Superior temporal gyrus (tissue), 1 donor: ENCODE measurements around the gene DPF1.

ENCODE experiments used
- DNase-seq: peaks from one replicate; pipeline ENCODE4 v3.0.0-alpha.2; 2016; ENCODE audit errors: extremely low spot score

The DPF1 gene

DNA sequence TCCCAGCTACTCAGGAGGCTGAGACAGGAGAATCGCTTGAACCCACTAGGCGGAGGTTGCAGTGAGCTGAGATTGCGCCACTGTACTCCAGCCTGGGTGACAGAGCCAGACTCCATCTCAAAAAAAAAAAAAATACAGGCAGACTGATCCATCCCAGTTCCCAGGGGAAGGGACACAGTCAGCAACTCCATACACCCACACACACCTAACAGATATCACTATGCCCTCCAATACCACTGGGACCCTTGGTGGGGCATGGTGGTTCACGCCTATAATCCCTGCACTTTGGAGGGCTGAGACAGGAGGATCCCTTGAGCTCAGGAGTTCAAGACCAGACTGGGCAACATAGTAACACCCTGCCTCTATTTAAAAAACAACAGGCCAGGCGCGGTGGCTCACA lies 2.6 kb downstream of the DPF1 start:
- no peak for DNase-seq

DNA sequence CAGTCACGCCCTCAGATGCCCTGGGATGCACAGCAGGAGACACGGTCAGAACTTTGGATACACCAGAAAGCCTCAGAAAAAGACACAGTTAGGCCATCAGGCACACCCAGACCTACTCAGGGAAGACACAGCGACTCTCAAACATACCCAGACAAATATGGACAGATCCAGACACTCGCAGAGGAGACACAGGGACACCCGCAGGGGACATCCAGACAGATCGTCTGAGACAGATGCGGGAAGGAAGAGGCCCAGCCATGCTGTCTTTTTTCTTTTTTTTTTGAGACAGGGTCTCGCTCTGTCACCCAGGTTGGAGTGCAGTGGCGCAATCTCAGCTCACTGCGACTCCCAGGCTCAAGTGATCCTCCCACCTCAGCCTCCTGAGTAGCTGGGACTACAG lies 4.8 kb downstream of the DPF1 start:
- DNase-seq = no peak

DNA sequence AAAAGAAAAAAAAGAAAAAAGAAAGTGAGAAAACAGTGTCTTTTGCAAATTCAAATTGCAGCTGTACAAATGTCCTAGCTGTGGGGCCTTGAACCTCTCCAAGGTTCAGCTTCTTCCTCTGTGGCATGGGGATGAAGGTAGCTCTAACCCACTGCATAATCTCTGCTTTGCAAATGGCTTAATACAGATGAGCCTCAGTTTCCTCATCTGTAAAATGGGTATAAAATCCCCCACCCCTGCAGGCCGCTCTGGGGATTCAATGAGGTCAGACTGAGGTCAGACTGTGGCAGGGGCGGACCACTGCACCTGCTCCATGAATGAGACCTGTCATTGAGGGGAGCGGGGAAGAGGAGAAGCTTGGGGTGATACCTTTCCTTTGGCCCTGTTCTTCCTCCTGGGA lies 5.8 kb downstream of the DPF1 start:
- no peak for DNase-seq

DNA sequence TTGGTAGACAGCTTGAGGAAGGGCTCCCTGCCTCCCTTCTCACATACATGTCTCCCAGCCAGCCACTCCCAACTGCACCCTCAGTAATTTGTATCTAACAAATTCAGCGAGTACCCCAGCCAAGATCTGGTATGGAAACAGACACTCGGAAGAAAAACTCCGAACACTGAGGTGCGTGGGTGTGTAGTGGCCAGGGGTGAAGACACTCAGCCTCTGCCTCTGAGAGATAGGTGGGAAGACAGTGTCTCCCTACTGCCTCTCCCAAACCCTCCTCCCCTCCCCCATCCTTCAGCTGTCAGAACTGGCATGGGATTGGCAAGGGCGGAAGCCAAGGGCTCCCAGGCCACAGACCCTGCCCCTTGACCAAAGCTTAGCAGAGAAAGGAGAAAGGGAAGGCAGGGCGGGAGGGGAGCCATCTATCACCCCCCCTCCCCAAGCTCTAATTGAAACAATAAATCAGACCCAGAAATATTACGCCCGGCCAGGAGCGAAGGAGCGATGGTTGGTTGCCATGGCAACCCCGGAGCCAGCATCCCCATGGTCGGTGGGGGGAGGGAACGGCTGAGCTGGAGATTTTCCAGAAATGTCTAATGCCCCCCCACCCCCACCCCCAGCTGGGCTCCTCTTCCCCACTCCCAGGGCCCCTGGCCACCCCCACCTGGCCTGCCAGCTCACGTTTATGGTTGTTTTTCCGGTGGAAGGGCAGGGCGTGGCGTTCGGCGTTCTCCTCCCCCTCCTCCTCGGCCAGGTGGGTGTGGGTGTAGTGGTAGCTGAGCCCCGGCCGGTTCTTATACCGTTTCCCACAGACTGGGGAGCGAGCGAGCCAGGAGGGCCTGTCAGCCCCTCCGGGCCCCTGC lies 7.0 kb downstream of the DPF1 start:
- DNase-seq = no peak

DNA sequence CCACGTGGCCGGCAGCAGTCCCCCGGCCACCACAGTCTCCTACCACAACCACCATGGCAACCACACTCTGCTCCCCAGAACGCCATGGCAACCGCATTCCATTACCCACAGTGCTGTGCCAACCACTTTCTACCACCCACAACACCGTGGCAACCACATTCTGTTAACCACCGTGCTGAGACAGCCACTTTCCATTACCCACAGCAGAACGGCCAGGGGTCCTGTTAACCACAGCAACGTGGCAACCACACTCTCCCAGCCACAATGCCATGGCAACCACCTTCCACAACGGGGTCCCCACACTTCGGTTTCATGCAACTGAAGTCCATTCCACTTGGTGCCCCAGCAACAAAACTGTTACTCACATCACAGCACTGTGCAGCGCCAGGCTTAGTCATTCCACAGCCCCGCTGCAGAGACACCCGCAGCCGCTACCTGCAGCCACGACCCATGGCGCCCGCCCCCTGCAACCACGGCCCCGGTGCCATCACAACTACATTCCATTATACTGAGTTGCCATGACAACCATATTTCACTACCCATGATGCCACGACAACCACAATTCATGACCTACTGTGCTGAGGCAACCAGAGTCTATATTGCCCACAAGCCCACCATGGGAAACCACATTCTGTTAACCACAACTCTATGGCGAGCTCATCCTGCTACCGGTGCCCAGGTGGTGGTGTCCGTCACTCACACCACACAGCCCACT lies 10.0 kb downstream of the DPF1 start:
- DNase-seq = peak; percentile 57

DNA sequence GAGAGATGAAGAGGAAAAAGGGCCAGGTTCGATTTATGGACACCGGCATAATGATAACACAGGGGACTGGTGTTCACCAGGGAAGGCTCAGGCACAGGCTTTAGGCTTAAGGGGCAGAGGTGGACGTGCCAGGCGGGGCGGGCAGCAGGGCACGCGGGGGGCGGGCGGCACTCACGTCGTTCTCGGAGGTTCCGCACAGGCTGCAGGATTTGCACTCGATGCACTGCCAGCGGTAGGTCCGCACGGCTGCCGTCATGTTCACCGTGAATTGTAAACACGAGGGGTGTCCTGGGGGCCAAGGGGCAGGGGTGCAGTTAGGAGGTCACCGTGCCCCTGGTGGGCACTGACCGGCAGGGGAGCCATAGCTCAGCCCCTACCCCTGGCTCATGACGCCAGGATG lies 10.6 kb downstream of the DPF1 start:
- no peak for DNase-seq

DNA sequence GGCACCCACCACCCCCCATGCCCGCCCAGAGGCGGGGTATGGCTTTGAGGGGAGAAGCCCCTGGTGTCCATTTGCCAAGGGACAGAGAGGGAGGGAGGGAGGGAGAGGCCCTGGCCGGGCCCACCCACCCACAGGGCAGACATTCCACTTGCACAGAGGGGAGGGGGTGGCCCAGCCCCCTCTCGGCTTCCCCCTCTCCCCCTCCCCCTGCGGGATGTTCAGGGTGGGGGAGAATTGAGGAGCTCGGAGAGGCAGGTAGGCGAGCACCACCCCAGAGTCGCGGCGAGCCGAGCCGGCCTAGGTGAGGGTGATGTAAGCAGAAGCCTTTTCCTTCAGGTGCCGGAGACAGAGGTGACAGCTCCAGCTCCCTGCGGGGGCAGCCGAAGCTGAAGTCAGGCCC lies 12.3 kb downstream of the DPF1 start:
- DNase-seq = no peak

DNA sequence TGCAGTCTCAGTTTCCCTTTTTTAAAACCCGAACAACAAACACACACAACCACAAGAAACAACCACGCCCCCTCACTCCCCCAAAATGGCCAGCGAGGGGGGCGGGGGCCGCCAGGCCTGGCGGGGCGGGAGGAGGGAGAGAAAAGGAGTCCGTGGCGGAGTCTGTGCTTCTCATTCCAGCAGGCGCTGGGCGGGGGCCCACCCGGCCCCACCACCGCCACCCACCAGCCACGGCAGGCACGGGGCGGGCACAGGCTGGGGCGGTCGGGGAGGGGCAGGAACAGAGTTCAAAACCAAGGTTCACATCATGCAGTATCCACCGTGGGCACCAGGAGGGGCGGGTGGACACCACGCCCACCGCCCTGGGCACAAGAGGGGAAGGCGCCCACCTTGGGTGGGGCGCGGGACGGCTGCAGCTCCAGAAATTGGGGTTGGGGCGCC lies 12.9 kb downstream of the DPF1 start:
- no peak for DNase-seq

DNA sequence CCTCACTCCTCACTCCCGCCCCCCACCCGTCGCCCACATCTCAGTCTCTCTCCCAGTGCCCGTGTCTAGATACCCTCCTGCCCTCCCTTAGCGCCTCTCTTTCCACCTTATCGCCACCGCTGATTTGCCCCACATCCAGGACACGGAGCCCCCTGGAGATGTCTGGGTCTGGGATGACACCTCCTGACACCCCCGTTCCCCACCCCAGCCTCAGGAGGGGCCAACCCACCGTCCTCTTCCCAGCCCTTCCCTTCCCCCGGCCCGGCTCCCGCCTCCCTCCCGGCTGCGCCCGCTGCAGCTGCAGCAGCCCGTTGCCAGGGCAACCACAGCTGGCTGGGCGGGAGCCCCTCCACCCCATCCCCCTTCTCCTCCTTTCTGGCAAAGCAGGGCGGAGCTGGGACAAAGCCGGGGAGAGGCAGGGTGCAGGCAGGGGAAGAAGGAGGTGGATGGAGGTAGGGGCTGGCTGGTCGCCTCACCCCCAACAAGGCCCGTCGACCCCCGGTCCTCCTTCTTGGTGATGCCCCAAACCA lies 13.5 kb downstream of the DPF1 start:
- DNase-seq = peak; percentile 72

DNA sequence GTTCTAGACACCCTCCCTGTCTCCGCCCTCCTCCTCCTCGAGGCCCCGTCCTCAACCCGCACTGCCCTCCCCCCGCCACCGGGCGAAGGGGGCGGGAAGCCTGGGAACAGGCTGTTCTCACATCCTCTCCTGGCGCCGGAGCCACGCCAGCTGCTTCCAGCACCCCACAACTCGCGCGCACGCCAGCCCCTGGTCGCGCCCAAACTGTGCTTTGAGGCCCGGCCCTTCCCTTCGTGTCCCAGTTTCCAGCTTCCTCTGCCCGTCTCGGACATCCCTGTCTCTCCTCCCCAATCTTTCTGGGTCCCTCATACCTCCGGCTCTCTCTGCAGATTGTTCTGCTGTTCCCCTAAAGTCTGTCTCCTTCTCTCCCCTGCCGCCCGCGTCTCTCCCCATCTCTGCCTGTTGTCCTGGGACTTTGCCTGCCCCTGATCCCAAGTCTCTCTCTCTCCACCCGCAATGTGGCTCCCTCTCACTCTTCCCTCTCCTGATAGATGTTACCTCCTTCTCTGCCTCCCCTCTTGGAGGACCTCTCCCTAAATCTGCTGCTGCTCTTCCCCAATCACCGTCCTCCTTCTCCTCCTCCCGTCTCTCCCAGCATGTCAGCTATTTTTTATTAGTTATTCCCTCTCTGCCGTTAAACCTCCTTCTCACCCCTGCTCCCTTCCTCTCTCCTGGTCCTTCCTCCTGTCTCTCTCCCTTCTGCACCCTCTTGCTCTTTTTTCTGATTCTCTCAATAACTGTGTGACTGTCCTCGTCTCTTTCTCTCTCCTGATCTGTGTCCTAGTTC lies 14.2 kb downstream of the DPF1 start:
- DNase-seq = peak; percentile 81

DNA sequence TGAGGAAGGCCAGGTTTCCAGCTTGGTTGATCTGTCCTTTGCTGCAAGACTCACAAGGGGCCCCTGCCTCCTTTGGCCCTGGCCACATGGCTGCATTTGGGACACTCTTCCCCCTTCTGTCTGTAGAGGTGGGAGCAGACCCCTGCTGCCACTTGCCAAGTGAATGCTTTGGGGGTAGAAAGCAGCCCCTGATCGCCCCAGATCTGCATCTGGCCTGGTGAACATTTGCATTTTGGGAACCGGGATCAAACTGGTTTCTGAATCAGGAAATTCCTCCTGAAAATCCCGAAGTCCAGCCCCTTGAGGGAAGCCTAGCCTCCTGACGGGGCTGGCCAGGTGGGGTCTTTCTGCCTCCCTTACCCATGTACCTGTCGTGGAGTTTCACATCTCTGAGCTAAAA lies 14.9 kb downstream of the DPF1 start:
- no peak for DNase-seq

DNA sequence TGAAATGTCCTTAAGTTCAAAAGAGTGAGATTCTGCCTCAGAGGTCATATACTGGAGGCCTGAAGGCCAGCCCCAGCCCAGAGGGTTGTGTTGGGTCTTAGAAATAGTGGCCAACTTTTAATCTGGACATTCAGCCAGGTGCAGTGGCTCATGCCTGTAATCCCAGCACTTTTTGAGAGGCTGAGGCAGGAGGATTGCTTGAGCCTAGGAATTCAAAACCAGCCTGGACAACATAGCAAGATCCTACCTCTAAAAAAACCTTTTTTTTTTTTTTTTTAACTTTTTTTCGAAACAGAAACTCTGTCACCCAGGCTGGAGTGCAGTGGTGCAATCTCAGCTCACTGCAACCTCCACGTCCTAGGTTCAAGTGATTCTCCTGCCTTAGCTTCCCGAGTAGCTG lies 15.5 kb downstream of the DPF1 start:
- DNase-seq = no peak

DNA sequence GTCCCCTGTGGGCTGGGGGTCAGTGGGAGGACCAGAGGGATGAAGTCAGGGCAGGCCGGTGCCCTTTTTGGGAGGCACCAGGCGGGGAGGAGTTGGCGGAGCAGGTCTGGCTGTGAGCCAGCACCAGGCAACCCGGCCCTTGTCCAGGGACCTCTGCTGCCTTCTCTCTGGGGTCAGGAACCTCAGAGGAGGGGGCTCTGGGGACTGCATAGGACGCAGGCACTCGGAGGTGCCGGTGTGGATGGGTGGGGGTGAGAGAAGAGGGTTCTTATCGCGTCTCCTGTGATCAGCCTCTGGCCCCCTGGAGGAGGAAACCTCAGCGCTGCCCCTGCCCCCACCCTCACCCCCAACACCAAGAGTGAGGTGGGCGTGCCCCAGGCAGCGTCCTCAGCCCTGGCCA lies 16.5 kb downstream of the DPF1 start:
- no peak for DNase-seq

DNA sequence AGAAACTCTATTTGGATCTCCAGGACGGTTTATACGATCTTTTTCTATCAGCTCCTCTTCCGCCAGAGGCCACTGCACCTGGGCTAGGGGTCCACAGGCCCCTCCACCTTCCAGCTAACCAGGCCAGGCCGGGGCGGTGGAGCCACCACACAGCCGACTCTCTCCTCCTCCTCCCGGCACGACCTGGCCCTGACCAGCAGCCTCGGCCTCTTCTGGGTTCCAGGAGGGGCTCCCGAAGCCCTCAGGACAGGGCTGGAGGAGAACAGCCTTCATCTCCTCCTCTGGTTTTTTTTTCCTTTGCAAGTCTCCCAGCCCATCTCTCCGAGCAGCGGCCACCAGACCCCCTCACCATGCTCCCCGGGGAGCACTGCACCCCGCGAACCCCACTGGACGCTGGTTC lies 17.1 kb downstream of the DPF1 start:
- no peak for DNase-seq

DNA sequence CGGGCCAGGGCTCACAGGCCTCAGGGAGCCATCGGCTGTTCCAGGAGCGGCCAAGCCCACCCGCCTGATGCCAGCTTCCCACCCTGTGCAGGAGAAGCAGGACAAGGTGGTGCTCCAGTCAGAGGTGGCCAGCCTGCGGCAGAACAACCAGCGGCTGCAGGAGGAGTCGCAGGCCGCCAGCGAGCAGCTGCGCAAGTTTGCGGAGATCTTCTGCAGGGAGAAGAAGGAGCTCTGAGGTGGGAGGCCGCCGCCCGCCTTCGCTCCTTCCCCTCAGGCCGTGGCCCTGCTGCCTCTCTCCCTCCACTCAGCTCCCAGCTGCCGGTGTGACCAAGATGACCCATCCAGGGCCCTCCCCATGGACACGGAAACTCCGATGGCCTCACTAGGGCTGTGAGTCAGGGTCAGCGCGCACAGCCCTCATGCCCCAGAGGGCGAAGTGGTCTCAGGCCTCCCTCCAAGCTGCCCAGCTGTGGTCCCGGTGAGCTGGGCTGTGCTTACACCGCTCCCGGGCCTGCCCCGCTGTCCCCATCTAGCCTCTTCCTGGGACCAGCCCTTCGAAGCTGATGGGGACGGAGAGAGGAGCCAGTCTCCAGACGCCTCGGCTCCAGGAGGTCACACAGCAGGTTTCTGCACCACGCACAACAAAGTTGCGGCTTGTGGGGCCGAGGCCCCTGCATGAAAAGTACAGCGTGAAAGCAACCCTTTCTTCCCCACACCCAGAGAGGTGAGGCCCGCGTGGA lies 17.8 kb downstream of the DPF1 start:
- DNase-seq = no peak

DNA sequence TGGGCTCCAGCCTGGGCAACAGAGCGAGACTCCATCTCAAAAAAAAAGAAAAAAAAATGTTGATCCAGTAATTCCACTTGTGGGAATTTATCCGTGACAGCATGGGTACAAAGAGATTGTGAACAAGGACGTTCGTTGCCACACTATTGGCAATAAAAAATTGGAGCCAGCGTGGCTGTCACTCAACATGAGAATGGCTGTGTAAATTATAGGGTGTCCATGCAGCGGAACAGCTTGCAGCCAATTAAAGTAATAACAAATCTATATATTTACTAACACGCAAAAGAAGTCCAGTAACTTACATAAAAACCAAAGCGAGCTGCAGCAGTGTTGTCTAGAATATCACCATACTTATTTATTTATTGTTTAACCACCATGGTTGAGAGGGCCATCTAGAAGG lies 19.3 kb downstream of the DPF1 start:
- no peak for DNase-seq

DNA sequence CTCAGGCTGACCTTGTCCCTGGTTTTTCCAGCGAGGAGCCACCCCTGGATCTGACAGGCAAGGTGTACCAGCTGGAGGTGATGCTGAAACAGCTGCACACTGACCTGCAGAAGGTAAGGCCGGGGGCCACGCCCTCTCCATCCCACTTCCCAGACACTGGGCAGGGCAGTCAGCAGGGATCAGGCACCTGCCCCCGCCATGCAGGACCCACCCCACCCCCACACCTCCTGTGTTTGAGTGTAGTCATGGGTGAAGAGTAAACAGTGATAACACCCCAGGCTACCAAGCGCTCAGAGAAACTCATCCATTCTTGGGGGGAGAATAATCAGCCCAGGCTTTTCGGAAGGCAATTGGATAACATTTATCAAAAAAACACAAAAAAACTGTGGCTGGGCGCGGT lies 19.9 kb downstream of the DPF1 start:
- no peak for DNase-seq

DNA sequence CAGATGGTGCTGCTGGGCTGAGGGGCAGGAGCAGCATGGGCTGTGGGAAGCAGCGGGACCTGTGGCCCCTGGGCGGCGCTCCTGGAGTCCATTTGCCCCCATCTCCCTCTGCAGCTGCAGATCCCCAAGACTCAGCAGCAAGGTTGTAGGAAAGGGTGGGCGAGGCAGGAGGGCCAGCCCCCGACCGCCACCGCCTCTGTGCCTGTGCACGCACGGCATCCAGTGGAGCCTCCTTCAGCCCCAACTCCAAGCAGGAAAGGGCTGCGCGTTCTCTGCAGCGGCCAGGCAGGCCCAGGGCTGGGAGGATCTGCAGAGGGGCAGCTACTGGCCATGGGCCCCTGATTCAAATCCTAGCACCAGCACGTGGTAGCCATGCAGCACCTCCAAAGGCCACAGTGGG lies 20.8 kb downstream of the DPF1 start:
- DNase-seq = no peak

DNA sequence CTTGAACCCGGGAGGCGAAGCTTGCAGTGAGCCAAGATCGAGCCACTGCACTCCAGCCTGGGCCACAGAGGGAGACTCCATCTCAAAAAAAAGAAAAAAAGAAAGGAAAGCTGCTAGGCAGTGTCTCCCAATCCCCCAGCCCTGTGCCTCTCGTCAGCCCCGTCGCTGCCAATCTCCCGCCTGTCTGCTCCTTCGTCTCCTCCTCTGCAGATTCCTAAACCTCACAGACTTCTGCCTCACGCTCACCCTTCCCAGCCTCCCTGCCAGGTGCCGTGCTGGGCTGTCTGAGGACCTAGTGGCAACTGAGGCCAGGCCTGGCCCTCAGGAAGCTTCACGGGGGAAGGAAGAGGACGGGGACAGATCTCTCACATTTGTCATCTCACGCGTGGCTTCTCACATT lies 21.5 kb downstream of the DPF1 start:
- DNase-seq = no peak

DNA sequence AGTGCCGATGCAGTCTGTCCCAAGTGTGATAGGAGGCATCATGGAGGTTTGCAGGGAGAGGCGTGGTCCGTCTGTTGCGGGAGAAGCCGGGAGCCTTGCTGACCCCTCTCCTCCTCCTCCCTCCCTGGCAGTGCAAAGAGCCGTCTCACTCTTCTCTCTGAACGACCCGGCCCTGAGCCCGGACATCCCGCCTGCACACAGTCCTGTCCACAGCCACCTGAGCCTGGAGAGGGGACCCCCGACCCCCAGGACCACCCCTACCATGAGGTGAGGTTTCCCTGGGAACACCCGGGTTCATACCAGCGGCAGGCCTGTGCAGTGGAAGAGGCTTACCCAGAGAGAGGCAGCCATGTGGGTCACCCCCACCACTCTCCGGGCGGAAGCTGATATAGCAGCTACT lies 22.3 kb downstream of the DPF1 start:
- DNase-seq = no peak

DNA sequence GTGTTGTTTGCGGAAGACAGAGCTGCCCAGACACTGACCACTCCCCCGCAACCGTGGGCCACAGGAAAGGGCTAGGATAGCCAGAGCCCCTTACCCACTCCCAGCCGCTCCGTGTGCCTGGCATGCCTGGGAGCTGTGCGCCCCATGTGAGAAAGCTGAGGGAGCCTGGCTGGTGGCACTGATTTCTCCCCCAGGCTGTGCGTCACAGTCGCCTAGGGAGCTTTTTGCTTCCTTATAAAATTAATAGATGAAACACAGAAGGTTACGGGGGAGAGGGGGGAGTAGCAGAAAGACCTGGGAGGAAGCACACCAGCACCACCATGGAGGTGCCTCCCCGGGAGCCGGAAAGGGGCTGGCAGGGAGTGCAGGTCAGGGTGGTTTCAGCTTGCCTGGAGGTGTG lies 24.7 kb downstream of the DPF1 start:
- DNase-seq = no peak
